HuH-7.5 (cell line): ENCODE results near the gene NAA35.
"Not testable (repeated sequence)": the region's sequence is repeated elsewhere in the genome, so short reads cannot be mapped to it uniquely, and the experiment has no call there.

Source experiments
- DNase-seq: peaks from one replicate; pipeline ENCODE4 v3.0.0; 2011; ENCODE audit warnings: low spot score

Gene NAA35

DNA sequence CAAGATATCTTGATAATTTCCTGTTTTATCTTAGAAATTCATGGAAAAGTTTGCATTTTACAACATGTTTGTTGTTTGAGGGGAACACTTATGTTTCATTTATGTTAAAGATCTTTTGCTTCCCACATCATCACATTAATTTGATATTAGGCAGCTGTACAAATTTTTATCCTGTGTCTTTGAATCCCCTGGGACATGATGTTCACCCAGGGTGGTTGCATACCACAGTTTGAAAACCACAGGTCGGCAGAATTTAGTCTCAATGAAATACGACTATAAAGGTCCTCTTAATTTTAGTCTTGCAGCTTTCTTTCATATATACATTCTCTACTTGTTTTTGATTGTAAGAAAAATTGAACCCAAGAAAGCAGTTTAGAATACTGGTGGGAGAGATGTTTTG is 3.7 kb downstream of the NAA35 start:
- no peak for DNase-seq

DNA sequence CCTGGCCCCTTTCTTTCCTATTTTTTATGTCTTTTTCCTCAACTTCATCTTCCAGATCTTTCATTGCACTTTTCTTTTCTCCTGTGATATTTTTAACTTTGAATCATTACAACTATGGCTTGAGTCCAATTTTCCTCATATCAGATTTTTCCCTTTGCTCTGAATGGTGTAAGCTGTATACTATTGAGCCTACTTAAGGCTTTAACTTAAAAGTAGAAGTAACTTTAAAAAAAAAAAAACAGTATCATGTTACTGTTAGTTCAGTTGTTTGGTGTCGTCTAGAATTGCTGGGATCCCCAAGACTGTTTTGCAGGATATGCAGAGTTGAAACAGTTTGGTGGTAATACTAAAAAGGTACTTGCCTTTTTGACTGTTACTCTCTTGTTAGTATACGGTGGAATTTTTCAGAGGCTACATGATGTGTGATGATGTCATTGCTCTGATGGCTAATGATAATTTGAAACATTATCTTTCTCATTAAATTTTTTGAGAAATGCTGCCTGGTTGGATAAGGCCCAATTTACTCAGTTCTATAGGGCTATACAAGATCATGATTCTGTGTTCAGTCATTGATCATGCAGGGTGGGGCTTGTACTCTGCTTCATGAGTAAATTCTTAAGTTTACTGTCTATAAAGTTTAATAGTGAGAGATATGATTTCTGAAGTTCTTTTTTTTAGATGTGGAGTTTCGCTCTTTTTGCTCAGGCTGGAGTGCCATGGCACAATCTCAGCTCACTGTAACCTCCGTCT is 8.8 kb downstream of the NAA35 start:
- DNase-seq, result no peak

DNA sequence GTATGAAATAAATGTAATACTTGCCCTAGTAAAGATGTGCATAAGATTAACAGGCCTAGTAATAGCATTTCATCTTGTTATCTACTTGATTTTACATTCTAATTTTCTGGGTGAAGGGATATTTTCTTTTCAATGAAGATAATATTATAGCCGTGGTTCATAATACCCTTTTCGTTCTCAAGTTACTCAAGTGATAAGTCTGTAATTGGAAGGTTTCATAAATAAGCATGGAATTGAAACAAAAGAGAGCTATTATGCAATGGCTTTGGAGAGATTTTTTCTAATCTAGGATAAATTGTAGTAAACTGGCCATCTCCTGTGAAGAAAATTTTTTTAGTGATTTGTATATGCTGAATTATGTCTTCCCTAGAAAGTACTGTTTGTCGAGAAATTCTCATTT is 19.0 kb downstream of the NAA35 start:
- no peak for DNase-seq

DNA sequence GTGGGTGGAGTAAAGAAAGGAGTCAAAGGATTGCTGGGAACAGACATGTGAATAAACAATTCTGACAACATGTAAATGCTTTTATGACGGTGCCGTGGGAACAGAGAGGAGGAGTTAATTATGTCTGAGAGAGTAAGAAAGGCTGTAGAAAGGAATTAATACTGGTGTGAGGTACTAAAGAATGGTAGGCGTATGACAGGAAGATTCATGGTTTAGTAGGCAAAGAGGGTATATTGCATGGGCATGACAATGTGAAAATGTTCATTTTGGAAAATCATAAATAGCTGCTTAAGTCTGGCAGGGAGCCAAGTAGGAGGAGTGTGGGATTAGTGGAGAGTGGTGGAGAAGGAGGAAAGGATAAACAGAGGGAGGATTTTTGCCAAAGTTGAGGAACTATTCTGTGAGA is 19.7 kb downstream of the NAA35 start:
- no peak for DNase-seq

DNA sequence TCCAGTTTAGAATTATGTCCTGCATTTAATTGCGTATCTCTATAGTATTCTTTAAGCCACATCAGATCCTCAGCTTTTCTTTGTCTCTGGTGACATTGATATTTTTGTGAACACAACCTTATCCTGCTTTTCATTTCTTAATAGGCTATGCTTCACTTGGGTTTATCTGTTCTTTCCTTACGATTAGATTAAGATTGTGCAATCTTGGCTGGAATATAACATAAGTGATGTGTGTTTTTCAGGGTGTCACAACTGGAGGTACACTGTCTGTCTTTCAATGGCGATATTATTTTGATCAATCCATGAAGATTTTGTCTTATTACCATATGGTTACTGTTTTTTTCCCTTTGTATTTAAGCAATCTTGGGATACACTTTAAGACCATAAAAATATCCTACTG is 23.6 kb downstream of the NAA35 start:
- DNase-seq, result no peak

DNA sequence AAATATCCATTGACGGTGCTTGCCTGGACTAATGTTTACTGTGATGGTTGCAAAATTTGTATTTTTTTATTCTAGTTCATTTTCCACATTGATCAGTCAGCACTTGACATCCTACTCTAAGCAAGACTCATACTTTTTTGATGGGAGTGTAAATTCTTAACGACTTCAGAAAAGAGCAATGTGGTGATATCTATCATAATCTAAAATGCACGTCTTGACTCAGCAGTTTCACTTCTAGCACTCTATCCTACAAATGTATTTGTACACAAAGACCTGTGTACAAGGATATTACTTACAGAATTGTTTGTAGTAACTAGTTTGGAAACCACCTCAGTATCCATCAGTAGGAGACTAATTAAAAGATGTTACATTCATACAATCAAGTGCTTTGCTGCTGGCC is 24.0 kb downstream of the NAA35 start:
- DNase-seq, result no peak

DNA sequence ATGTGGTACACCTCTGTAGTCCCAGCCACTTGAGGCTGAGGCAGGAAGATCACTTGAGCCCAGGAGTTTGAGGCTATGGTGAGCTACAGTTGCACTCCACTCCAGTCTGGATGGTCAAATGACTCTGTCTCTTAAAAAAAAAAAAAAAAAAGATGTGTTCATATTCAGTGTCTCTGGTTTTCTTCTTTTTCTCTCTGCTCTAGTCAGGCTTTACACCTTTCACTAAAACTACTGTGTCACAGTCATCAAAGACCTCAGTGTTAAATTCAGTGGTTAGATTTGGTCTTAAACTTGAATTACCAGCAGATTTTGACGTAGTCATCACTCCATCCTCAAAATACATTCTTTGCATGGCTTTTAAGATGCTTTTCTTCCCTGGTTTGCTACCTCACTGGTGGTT is 28.8 kb downstream of the NAA35 start:
- no peak for DNase-seq

DNA sequence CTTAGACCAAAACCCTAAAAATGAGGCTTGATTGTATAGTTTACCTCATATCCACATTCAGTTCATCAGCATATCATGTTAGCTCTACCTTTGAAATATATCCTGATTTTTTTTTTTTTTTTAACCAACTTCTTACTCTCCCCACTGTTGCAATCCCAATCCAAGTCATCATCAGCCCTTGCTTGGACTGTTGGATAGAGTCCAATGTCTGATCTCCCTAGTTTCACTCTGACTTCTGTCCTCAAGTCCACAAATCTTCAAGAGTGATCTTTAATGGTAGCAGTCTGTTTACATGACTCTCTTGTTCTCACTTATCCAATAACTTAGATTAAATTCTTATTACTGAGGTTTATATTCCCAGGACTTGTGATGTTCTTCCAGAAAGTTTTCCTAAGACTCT is 30.8 kb downstream of the NAA35 start:
- no peak for DNase-seq

DNA sequence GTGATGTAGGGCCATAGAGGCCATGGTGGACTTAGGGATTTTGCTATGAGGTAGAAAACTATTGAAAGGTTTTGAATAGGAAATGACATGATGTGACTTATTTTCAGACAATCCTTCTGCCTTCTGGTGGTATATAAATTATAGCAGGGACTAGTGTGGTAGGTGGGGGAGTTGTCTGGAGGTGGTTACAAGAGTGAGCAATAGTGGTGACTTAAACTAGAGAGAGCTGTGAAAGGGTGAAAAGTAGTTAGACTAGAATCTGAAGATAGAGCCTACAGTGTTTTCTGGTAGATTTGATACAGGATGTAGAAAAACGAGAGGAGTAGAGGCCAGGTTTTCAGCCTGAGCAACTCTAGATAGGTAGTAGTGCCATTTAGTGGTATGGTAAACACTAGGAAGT is 32.3 kb downstream of the NAA35 start:
- no peak for DNase-seq

DNA sequence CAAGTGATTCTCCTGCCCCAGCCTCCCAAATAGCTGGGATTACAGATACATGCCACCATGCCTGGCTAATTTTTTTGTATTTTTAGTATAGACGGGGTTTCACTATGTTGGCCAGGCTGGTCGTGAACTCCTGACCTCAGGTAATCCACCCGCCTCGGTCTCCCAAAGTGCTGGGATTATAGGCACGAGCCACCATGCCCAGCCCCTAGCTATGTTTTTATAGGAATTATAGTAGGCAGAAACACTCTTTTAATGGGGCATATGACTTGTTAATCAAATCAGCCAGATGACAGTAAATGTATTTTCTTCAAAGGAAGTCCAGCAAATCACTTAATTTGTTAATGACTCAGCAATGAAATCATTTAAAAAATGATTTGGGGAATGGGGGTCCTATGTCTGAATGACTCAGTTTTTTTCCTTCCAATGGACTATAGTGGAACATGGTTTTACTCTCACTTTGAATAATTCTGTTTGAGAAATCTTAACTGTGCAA is 33.2 kb downstream of the NAA35 start:
- not testable (repeated sequence) for DNase-seq

DNA sequence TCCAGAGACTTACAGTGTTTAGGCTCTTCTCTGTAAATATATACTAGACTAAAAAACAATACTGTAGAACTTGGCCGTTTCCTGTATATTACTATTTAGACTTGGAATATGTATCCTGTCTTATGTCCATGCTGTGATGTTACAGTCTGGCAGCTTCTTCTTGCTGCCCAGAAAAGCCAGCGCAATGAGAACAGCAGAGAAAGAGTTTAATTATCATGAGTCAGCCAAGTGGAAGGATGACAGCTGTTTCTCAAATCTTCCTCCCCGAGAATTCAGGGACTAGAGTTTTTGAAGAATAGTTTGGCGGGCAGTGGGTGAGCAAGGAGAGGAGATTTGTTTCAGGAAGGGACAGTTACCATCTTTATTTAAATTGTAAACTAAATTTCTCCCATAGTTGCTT is 37.5 kb downstream of the NAA35 start:
- DNase-seq, result no peak

DNA sequence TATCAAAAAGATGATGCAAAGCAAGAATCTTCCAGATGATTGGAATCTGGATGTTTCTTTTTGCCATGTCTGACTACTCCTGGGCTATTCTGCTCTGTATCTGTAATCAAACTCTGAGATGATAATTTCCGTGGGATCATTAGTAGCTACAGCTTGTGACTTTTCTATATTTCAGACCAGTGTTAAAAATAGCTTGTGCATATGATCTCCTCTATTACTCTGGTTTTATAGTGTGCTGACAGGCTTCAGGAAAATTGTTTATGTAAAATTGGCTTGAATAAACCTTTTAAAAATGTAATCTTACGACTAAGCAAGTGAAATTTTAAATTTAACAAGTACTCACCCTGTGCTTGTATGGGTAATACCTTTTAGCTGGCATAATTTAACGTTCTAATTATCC is 40.4 kb downstream of the NAA35 start:
- no peak for DNase-seq

DNA sequence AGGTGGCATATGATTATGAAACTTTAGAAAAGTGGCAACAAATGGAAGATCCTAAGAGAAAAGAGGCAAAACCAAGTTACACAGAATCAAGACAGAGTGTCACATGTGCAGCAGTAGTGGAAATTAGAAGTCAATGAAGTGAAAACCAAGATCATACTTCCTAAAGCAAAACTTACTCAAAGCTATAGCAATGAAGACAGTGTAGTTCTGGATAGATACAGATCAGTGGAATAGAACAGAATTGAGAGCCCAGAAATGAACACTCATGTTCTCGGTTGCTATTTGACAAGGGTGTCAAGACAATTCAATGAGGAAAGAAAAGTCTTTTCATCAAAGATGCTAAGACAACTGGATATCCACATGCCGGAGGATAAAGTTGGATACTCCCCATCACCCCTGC is 43.5 kb downstream of the NAA35 start:
- DNase-seq, result no peak

DNA sequence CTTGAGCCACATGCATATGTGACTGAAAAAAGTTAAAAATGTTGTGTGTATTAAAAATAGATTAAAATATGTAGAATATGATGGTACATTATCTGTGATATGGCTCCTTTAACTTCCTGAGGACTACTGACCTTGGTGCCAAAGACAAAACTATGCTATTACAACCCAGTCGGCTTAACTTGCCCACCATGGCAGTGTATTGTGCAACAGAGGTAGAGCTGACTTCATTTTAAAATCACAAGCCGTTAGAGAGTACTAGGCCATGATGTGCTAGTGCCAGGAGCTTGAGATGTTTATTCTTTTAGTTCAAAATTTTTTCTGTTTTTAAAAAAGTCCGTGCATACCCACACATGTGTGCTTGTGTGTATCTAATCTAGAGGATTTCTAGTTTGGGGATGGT is 46.3 kb downstream of the NAA35 start:
- no peak for DNase-seq

DNA sequence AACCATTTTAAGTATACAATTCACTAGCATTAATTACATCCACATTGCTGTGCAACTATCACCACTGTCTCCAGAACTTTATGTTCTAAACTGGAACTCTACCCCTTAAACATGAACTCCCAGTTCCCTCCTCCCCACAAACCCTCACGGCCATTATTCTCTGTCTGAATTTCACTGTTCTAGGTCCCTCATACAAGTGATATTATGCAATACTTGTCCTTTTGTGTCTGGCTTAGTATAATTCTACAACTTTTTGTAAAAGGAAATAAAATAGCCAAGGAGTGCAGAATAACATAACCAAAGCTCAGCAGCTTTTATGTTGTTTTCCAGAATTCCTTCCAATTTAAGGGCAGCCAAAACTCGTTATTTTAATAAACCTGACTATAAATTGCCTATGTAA is 53.2 kb downstream of the NAA35 start:
- DNase-seq, result no peak

DNA sequence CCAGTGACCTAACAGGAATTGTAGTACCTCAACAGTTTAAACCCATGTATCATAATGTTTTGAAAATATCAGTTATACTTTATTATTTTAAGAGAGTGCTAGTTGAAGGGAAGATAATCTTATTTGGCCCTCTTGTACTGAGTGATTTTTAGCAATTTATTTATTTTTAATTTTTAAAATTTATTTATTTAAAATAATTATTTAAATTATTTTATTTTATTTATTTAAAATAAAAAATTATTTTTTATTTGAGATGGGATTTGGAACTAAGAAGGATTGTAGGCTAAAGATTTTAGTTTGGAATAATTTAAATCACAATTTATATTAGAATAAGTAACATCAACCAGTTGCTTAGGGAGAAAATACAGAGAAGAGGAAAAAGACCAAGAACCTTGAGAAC is 54.2 kb downstream of the NAA35 start:
- DNase-seq, result no peak

DNA sequence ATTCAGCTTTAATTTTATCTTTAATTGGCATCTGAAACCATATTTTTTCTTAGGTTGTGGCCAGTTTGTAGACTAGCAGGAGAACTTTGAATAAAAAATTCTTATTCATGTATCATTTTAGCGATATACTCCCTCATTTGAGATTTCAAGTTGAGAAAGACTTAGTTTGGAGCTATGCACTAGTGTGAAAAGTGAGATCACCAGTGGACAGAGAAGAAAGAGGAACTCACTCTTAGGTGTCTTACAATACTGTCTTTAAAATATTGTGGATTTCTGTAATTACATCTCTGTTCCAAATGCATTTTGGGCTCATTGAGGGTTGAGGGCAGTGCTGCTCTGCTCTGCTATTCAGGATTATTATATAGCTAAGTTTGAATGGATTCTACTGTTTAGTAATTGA is 54.7 kb downstream of the NAA35 start:
- no peak for DNase-seq

DNA sequence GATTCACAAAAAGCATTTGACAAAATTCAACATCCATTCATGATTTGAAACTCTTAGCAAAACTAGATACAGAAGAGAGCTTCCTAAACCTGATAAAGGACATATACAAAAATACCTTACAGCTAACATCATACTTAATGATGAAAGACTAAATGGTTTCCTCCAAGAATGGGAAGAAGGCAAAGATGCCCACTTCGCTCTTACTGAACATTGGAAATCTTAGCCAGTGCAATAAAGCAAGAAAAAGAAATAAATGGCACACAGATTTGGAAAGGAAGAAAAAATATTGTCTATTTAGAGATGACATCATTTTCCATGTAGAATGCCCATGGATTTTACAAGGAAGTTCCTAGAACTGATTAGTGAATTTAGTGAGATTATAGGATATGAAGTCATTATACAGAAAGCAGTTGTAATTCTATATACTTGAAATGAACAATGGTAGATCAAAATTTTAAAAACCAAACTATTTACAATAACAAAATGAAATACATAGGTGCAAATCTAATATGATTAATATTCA is 64.4 kb downstream of the NAA35 start:
- no peak for DNase-seq

DNA sequence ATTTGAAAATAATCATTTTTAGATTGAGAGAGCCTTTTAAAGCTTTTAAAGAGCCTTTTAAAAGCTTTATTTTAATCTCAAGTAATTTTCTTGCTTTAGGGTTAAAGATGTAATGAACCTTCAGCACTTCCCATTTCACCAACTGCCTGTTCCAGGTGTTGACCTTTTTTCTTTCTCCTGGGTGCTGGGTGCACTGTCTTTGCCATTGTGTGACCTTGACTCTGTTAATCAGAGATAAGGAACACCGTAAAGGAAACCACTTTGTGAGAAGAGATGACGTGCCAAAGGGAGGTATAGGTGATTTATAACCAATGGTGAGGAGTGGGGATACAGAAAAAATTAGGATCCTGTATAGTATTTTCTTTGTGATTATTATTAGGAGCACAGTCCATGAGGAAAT is 68.2 kb downstream of the NAA35 start:
- no peak for DNase-seq

DNA sequence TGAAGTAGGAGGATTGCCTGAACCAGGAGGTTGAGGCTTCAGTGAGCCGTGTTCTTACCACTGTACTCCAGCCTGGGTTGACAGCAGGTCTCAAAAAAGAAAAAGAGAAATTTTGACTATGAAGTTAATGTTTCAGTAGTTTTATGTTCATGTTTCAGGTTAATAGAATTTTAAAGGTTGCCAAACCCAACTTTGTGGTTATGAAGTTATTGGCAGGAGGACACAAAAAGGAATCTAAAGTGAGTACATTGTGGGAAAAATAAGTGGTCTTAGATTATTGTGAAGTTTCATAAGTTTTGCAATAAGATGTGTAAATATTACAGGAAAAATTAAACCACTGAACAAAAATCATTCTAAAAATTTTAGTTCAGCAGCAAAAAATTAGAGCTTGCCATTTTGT is 79.8 kb downstream of the NAA35 start:
- no peak for DNase-seq

DNA sequence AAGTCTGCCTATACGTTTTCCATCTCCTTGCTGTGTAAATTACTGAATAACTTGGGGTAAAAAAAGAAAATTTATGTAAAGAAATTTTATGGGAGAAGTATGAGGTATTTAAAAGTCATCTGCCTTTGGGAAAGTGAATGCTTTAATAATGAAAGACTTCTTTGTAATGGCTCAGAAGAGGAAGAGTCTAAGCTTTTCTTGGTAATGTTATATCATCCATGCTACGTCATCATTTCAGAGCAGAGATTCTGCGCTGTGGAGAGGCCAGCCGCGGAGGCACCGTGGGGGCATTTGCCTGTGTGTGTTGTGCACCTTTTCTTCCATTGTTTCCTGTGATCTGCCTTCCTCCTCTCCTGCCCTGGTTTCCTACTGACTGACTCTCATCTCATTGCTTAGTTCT is 80.2 kb downstream of the NAA35 start:
- no peak for DNase-seq

DNA sequence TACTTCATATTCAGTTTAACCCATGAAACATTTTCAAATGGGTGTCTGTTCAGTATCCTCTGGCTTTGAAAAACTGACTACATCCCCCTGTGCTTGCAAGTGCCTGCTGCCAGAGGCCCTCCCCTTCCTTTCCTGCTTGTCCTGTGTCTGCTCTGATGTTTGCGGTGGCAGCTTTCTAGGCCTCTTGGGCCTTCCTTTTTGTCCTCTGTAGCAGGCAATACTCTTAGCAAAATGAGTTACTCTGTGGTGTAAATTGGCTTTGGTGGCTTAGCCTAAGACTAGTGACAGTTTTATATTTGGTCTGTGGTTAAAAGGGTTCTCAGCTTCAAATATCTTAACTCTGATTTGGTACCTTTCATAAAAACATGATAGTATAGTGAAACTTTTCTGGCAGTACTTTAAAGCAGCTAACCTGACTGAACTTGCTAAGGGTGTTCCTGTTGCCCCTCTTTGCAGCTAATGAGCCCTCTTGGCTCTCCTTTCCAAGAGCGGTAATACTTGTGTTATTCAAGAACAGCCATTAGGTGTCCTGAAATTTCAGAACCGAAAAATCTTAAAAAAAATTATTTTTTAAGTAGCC is 81.8 kb downstream of the NAA35 start:
- DNase-seq, result no peak

DNA sequence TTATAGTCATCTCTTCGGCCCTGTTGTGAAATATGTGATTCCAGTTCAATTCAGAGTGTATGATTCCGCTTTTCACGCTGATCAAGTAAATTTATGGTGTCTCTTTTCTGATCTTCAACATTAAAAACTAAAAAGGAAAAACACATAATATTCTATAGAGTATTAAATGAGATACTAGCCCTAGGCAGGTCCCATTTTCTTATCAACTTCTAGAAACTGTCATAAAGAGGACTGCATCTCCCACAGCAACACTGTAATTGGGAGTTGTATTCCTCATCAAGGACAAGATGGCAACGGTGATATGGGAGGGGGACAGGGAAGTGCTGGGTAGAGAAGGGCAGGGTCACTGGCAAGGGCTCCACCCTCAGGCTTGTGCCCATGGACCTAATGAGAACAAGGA is 86.8 kb downstream of the NAA35 start:
- DNase-seq, result no peak
